Measurements from ENCODE around the gene SSR4. TPM values are rescaled to one million over a fixed set of nuclear protein-coding genes. Genes with fewer than 3 reads are reported as not detected.

SSR4 gene
- total RNA-seq, 3 donors from 2014 or later (not counting 1 experiment from before 2014, with no cell fraction given) = 160 to 280 (median 189) TPM

DNA sequence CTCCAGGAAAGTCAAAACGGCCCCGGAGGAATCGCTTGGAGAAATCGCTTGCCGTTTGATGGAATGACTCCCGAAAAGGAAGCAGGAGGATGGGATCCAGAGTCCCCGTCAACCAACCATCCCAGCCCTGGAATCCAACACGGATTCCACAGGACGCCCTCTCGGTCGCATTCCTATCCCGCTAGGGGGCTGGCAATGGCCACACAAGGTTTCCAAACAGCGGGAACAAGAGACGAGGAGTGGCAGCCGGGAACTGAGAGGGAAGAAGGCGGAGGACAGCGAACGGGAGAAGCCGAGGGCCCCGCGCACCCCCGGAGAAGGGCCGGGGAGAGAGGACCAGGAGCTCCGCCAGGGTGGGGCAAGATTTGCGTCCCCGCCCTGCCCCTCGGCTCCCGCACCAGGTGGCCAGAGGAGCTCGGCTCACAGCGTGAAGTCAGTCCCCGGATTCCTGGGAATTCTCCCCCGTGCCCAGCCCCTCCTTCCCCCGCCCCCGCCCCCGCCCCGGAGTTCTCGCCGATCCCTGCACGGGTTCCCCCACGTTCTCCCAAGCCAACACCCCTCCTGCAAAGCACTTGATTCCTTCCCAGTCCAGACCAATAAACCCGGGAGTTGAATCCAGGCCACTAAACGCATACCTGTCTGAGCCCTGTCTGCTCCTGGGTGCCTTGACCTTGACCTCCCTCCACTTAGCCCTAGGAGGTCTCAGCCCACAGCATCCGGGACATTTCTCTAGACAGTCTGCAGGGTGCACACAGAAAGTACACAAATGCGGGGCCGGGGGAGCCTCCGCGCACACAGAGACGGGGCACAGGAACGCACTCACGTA, 34.5 kb downstream of the SSR4 start:
- peak in 2 of 3 donors; percentile 41 to 51 for ATAC-seq
- no peak for TF ChIP-seq CTCF (IDR thresholded peaks at IDR 0.05)
- peak in 1 of 2 donors; percentile 36 for DNase-seq
- Mint-ChIP-seq H3K4me3 (peak overlapping the region; percentile 87), H3K4me1 (peaks cover 32 to 37% of the 10 kb centered on the region in 2 donors), H3K36me3 (no peaks in the 10 kb centered on the region), H3K27ac (peak overlapping the region; percentile 66 to 73), H3K9me3 (no peaks in the 10 kb centered on the region), H3K27me3 (ENCODE audit: low read depth in 2 of 2) (no peaks in the 10 kb centered on the region)
- Histone ChIP-seq H3K4me1 (ENCODE audit: control insufficient read depth, insufficient read depth, low read length) (peaks cover 53% of the 10 kb centered on the region), H3K27ac (ENCODE audit: low read length) (peak overlapping the region; percentile 35), H3K4me3 (ENCODE audit: low read length) (peak overlapping the region; percentile 42), H3K27me3 (ENCODE audit: control insufficient read depth, insufficient read depth, low read length) (no peaks in the 10 kb centered on the region), H3K36me3 (ENCODE audit: control insufficient read depth, insufficient read depth, low read length) (no peaks in the 10 kb centered on the region), H3K9me3 (ENCODE audit: control insufficient read depth, insufficient read depth, low read length) (no peaks in the 10 kb centered on the region)
- intact Hi-C loops (cut with micrococcal nuclease) = no loop called here
- 30% methylated on average over 42 of the region's 50 CpGs for WGBS (ENCODE audit: insufficient coverage)

GRCh38 chrX:153829549-153829798, 35.0 kb downstream of the SSR4 start:
- ATAC-seq (peak in 1 of 3 donors; percentile 39), DNase-seq (no peak)
- intact Hi-C loops (cut with micrococcal nuclease) = no loop called here
- no peaks in the 10 kb centered on the region for H3K27me3 Mint-ChIP-seq (ENCODE audit: low read depth in 2 of 2)
- H3K27ac Mint-ChIP-seq = peak overlapping the region; percentile 41 to 73
- H3K4me1 Mint-ChIP-seq = peaks cover 28 to 32% of the 10 kb centered on the region in 2 donors
- no peaks in the 10 kb centered on the region for H3K36me3 Mint-ChIP-seq
- peak overlapping the region; percentile 42 for H3K4me3 ChIP-seq (ENCODE audit: low read length)
- peaks cover 47% of the 10 kb centered on the region for H3K4me1 ChIP-seq (ENCODE audit: control insufficient read depth, insufficient read depth, low read length)
- TF ChIP-seq CTCF (IDR thresholded peaks at IDR 0.05) = no peak
- H3K9me3 ChIP-seq (ENCODE audit: control insufficient read depth, insufficient read depth, low read length) = no peaks in the 10 kb centered on the region
- no peaks in the 10 kb centered on the region for H3K36me3 ChIP-seq (ENCODE audit: control insufficient read depth, insufficient read depth, low read length)
- peak overlapping the region; percentile 35 for H3K27ac ChIP-seq (ENCODE audit: low read length)
- H3K9me3 Mint-ChIP-seq = no peaks in the 10 kb centered on the region
- under 1% methylated on average over 27 of the region's 27 CpGs for WGBS (ENCODE audit: insufficient coverage)
- H3K4me3 Mint-ChIP-seq = peak overlapping the region; percentile 87
- no peaks in the 10 kb centered on the region for H3K27me3 ChIP-seq (ENCODE audit: control insufficient read depth, insufficient read depth, low read length)

DNA sequence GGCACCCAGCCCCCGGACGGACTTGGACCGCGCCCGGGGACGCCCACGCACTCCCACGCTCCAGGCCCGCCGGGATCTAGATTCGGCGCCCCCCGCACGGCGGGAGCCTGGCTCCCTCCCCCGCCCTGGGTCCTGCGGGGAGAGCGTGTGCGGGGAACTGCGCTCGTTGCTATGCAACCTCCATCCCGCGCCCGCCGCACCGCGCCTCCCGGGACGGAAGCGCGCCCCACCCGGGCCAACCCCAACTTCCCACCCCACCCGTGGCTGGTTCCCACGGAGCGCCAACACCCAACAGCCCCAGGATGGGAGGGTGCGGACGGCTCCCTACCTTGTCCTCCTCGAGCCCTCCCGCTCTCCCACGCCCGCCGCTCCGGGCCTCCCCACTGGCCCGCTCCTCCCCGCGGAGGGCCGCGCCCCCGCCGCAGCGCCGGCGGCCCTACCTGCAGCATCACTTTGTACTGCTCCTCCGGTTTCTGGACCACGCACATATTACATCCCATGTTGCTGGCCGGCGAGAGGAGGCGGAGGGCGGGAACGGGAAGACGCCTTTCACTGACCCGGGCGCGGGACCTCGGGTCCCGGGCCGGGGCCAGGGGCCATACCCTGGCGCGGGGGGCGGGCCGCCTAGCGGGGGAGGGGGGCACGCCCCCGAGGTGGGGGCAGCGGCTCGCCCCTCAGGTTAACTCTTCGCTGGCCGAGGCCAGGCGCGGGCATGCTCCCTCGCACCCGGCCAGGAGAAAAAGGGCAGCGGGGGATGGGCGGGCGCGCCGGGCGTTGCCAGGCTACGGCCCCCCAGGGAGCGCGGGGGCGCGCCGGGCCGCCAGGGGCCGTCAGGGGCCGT, 35.6 kb downstream of the SSR4 start, which contains the start of gene PDZD4:
TSS of gene PDZD4 (minus strand) at position 746 of the 841 bp plus-strand sequence. CDS start at position 500, 246 bp downstream.
- ATAC-seq = peak; percentile 37 to 58 (median 48)
- H3K9me3 Mint-ChIP-seq = no peaks in the 10 kb centered on the region
- under 1% methylated on average over 97 of the region's 97 CpGs for WGBS (ENCODE audit: insufficient coverage)
- Histone ChIP-seq H3K27ac (ENCODE audit: low read length) (peak within 1 kb of the TSS; percentile 35), H3K36me3 (ENCODE audit: control insufficient read depth, insufficient read depth, low read length) (no peaks in the 10 kb centered on the region), H3K27me3 (ENCODE audit: control insufficient read depth, insufficient read depth, low read length) (no peaks in the 10 kb centered on the region), H3K4me3 (ENCODE audit: low read length) (peak within 1 kb of the TSS; percentile 42), H3K9me3 (ENCODE audit: control insufficient read depth, insufficient read depth, low read length) (no peaks in the 10 kb centered on the region), H3K4me1 (ENCODE audit: control insufficient read depth, insufficient read depth, low read length) (peaks cover 42% of the 10 kb centered on the region)
- TF ChIP-seq CTCF (IDR thresholded peaks at IDR 0.05) = no peak
- intact Hi-C loops (cut with micrococcal nuclease) = no loop called here
- H3K27ac Mint-ChIP-seq = peak within 1 kb of the TSS; percentile 41 to 73
- H3K4me1 Mint-ChIP-seq = peaks cover 26% of the 10 kb centered on the region in 2 donors
- peak within 1 kb of the TSS; percentile 87 for H3K4me3 Mint-ChIP-seq
- peak in 1 of 2 donors; percentile 36 for DNase-seq
- H3K27me3 Mint-ChIP-seq (ENCODE audit: low read depth in 2 of 2) = no peaks in the 10 kb centered on the region
- no peaks in the 10 kb centered on the region for H3K36me3 Mint-ChIP-seq
